ENCODE results near the gene PFN3.

GRCh38 chr5:177404641-177405179 lies 4.2 kb upstream of the PFN3 start:
- TF ChIP-seq CTCF (IDR thresholded peaks at IDR 0.05): no peak
- no peak for TF ChIP-seq POLR2A (IDR thresholded peaks at IDR 0.05)
